PC-3 (cell line): ENCODE measurements around the gene ELAVL3.

ENCODE experiments used
- EZH2 ChIP-seq: fragments of 300-600 bp; sonication (generic); IDR thresholded peaks from one replicate; pipeline ENCODE4 v1.6.1; 2017; ENCODE audit warnings: antibody characterized with exemption, mild to moderate bottlenecking, low read length; ENCODE audit not compliant: unreplicated experiment
- TF ChIP-seq, protein P1 (sequence below): fragments of 300-600 bp; sonication (generic); conservative IDR thresholded peaks from 2 replicates; pipeline ENCODE4 v1.5.1; 2017; ENCODE audit warnings: antibody characterized with exemption, low read depth, mild to moderate bottlenecking, low read length

- TF ChIP-seq, protein P1, sequence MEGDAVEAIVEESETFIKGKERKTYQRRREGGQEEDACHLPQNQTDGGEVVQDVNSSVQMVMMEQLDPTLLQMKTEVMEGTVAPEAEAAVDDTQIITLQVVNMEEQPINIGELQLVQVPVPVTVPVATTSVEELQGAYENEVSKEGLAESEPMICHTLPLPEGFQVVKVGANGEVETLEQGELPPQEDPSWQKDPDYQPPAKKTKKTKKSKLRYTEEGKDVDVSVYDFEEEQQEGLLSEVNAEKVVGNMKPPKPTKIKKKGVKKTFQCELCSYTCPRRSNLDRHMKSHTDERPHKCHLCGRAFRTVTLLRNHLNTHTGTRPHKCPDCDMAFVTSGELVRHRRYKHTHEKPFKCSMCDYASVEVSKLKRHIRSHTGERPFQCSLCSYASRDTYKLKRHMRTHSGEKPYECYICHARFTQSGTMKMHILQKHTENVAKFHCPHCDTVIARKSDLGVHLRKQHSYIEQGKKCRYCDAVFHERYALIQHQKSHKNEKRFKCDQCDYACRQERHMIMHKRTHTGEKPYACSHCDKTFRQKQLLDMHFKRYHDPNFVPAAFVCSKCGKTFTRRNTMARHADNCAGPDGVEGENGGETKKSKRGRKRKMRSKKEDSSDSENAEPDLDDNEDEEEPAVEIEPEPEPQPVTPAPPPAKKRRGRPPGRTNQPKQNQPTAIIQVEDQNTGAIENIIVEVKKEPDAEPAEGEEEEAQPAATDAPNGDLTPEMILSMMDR: no peak
- no peak for TF ChIP-seq EZH2
These were observed 29.4 kb downstream of the ELAVL3 start for GRCh38 chr19:11451327-11451870.
